IMR-90 (cell line): ENCODE data around the gene PPIA.

Source experiments
- BHLHE40 ChIP-seq: fragments of 150-350 bp; IDR thresholded peaks from 2 replicates; pipeline ENCODE4 v1.6.1; 2016; ENCODE audit warnings: mild to moderate bottlenecking, low read depth, low read length
- CEBPB ChIP-seq: IDR thresholded peaks from 2 replicates; pipeline ENCODE4 v1.6.1; 2012; ENCODE audit warnings: low read depth, low read length, improper control_type of control experiment
- CHD1 ChIP-seq: IDR thresholded peaks from 2 replicates; pipeline ENCODE4 v1.6.1; 2012; ENCODE audit warnings: low read depth, low read length, improper control_type of control experiment
- CTCF ChIP-seq: conservative IDR thresholded peaks from 2 replicates; pipeline ENCODE4 v1.5.1; 2012; ENCODE audit warnings: mild to moderate bottlenecking, low read depth, low read length, improper control_type of control experiment
- ELK1 ChIP-seq: fragments of 150-350 bp; IDR thresholded peaks from 2 replicates; pipeline ENCODE4 v1.6.1; 2016; ENCODE audit warnings: low read depth, mild to moderate bottlenecking, low read length, moderate library complexity, borderline replicate concordance
- MAFK ChIP-seq: IDR thresholded peaks from 2 replicates; pipeline ENCODE4 v1.6.1; 2012; ENCODE audit warnings: low read depth, low read length, improper control_type of control experiment
- MAZ ChIP-seq: IDR thresholded peaks from 2 replicates; pipeline ENCODE4 v1.6.1; 2012; ENCODE audit warnings: low read depth, mild to moderate bottlenecking, low read length, improper control_type of control experiment, moderate library complexity, borderline replicate concordance
- NFE2L2 ChIP-seq: fragments of 150-350 bp; IDR thresholded peaks from 2 replicates; pipeline ENCODE4 v1.6.1; 2016; ENCODE audit warnings: low read depth, mild to moderate bottlenecking, low read length
- POLR2A ChIP-seq: IDR thresholded peaks from 2 replicates; pipeline ENCODE4 v1.6.1; 2012; ENCODE audit warnings: mild to moderate bottlenecking, low read depth, low read length
- RCOR1 ChIP-seq: IDR thresholded peaks from 2 replicates; pipeline ENCODE4 v1.6.1; 2012; ENCODE audit warnings: mild to moderate bottlenecking, low read length, improper control_type of control experiment; ENCODE audit not compliant: insufficient replicate concordance
- RFX5 ChIP-seq: IDR thresholded peaks from 2 replicates; pipeline ENCODE4 v1.8.0; 2012; ENCODE audit warnings: low read depth, mild to moderate bottlenecking, low read length, moderate library complexity
- SMC3 ChIP-seq: fragments of 150-350 bp; IDR thresholded peaks from 2 replicates; pipeline ENCODE4 v1.6.1; 2016; ENCODE audit warnings: low read depth, mild to moderate bottlenecking, antibody characterized with exemption, low read length, moderate library complexity
- USF2 ChIP-seq: fragments of 150-350 bp; IDR thresholded peaks from 2 replicates; pipeline ENCODE4 v1.6.1; 2017; ENCODE audit warnings: mild to moderate bottlenecking, antibody characterized with exemption, low read length, low read depth

- TF ChIP-seq CTCF, result no peak
- no peak for TF ChIP-seq POLR2A
- TF ChIP-seq CEBPB, result no peak
- no peak for TF ChIP-seq NFE2L2
- no peak for TF ChIP-seq MAFK
- TF ChIP-seq BHLHE40, result no peak
- TF ChIP-seq USF2, result no peak
- TF ChIP-seq CHD1, result no peak
- TF ChIP-seq RCOR1, result no peak
- TF ChIP-seq ELK1, result no peak
- no peak for TF ChIP-seq MAZ
- no peak for TF ChIP-seq SMC3
- TF ChIP-seq RFX5, result no peak
Observed at GRCh38 chr7:44805950-44806349, 9.5 kb downstream of the PPIA start.
